Retina (tissue), 1 donor: ENCODE results near the gene CITED4.
A peak's percentile ranks its signal among the peaks of the same experiment; 100 is the strongest.

Experiments
- DNase-seq: peaks from one replicate; pipeline ENCODE4 v3.0.0-alpha.2; 2016

The CITED4 gene

GRCh38 chr1:40851643-40852042 lies 10.5 kb downstream of the CITED4 start:
- DNase-seq: no peak

- DNase-seq: peak; percentile 84
Measured at GRCh38 chr1:40849801-40850592, 12.2 kb downstream of the CITED4 start.

GRCh38 chr1:40848530-40849189 lies 13.5 kb downstream of the CITED4 start:
- peak; percentile 55 for DNase-seq

- DNase-seq: no peak
Measured at GRCh38 chr1:40847023-40847745, 15.0 kb downstream of the CITED4 start.

- DNase-seq: no peak
Measured at GRCh38 chr1:40845895-40846294, 16.3 kb downstream of the CITED4 start.

- no peak for DNase-seq
Measured at GRCh38 chr1:40844887-40845878, 17.0 kb downstream of the CITED4 start.

GRCh38 chr1:40844079-40844478 lies 18.1 kb downstream of the CITED4 start:
- no peak for DNase-seq

- no peak for DNase-seq
Measured at GRCh38 chr1:40842691-40843090, 19.5 kb downstream of the CITED4 start.

- no peak for DNase-seq
Measured at GRCh38 chr1:40842207-40842606, 20.0 kb downstream of the CITED4 start.

- DNase-seq: no peak
Measured at GRCh38 chr1:40841602-40842001, 20.6 kb downstream of the CITED4 start.

- no peak for DNase-seq
Measured at GRCh38 chr1:40840526-40841323, 21.4 kb downstream of the CITED4 start.

GRCh38 chr1:40839943-40840335 lies 22.2 kb downstream of the CITED4 start:
- DNase-seq: no peak

- no peak for DNase-seq
Measured at GRCh38 chr1:40838980-40839942, 22.9 kb downstream of the CITED4 start.

GRCh38 chr1:40838045-40838979 lies 23.9 kb downstream of the CITED4 start:
- DNase-seq: no peak

GRCh38 chr1:40837601-40838000 lies 24.6 kb downstream of the CITED4 start:
- no peak for DNase-seq

- no peak for DNase-seq
Measured at GRCh38 chr1:40836283-40836682, 25.9 kb downstream of the CITED4 start.

- no peak for DNase-seq
Measured at GRCh38 chr1:40834968-40835545, 27.1 kb downstream of the CITED4 start.

- no peak for DNase-seq
Measured at GRCh38 chr1:40833979-40834378, 28.2 kb downstream of the CITED4 start.
